DND-41 (cell line): ENCODE measurements around the gene TTLL5.

Experiments
- EZH2 ChIP-seq: IDR thresholded peaks from 3 replicates; pipeline ENCODE4 v1.6.1; 2012; ENCODE audit warnings: borderline replicate concordance, low read depth, mild to moderate bottlenecking, moderate library complexity, low read length, inconsistent platforms; ENCODE audit not compliant: severe bottlenecking
- TF ChIP-seq, protein P1 (sequence below): IDR thresholded peaks from 2 replicates; pipeline ENCODE4 v1.5.1; 2012; ENCODE audit warnings: borderline replicate concordance, low read length, moderate library complexity, mild to moderate bottlenecking; ENCODE audit not compliant: poor library complexity, severe bottlenecking; ENCODE audit errors: extremely low read depth

DNA sequence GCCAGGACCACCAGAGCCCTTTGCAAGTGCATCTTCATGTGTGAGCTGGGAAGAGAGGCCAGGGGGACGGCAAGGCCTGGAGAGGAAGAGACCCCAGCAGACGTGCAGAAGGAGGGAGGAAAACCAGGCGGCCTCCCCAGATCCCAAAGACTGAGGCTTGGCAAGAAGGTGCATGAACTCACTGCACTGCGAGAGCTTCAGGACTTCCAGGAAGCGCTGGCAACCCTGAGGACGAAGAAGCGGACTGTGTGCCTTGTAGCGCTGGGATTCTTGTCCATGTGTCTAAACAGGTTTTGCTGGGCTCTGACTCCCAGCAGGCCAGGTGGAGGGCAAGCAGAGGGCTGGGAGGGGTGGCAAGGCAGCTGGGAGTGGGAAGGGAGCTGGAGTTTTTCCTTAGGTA, 319.8 kb downstream of the TTLL5 start:
- TF ChIP-seq EZH2: no peak
- TF ChIP-seq, protein P1, sequence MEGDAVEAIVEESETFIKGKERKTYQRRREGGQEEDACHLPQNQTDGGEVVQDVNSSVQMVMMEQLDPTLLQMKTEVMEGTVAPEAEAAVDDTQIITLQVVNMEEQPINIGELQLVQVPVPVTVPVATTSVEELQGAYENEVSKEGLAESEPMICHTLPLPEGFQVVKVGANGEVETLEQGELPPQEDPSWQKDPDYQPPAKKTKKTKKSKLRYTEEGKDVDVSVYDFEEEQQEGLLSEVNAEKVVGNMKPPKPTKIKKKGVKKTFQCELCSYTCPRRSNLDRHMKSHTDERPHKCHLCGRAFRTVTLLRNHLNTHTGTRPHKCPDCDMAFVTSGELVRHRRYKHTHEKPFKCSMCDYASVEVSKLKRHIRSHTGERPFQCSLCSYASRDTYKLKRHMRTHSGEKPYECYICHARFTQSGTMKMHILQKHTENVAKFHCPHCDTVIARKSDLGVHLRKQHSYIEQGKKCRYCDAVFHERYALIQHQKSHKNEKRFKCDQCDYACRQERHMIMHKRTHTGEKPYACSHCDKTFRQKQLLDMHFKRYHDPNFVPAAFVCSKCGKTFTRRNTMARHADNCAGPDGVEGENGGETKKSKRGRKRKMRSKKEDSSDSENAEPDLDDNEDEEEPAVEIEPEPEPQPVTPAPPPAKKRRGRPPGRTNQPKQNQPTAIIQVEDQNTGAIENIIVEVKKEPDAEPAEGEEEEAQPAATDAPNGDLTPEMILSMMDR: no peak
